HG03095 (cell line): ENCODE measurements around the gene DDR1.
"Not testable (repeated sequence)": the region's sequence is repeated elsewhere in the genome, so short reads cannot be mapped to it uniquely, and the experiment has no call there.

Experiments
- ATAC-seq: cut with Tn5 transposase; IDR thresholded peaks from one replicate; pipeline ENCODE4 v1.9.1; 2021; ENCODE audit warnings: moderate library complexity; ENCODE audit not compliant: unreplicated experiment

Gene DDR1

DNA sequence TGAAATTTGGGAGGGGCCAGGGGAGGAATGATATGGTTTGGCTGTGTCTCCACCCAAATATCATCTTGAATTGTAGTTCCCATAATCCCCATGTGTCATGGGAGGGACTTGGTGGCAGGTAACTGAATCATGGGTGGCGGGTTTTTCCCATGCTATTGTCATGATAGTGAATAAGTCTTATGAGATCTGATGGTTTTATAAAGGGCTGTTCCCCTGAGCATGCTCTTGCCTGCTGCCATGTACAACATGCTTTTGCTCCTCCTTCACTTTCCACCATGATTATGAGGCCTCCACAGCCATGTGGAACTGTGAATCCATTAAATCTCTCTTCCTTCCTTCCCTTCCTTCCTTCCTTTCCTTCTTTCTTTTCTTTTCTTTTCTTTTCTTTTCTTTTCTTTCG lies 31.9 kb upstream of the DDR1 start:
- not testable (repeated sequence) for ATAC-seq

DNA sequence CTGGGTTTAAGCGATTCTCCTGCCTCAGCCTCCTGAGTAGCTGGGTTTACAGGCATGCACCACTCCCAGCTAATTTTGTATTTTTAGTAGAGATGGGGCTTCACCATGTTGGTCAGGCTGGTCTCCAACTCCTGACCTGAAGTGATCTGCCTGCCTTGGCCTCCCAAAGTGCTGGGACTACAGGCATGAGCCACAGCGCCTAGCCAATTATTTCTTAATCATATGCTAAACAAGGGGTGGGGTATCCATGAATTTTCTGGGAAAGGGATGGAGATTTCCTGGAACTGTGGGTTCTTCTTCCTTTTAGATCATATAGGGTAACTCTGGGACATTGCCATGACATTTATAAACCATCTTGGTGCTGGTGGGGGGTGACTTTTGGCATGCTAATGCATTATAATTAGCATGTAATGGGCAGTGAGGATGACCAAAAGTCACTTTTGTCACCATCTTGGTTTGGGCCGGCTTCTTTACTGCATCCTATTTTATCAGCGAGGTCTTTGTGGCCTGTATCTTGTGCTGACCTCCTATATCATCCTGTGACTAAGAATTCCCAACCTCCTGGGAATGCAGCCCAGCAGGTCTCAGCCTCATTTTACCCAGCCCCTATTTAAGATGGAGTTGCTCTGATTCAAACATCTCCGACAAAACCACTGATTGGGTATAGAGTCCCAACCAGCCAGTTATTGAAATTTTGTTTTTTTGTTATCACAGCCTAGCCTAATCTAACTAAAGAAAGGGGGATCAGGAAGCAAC lies 29.9 kb upstream of the DDR1 start:
- no peak for ATAC-seq

GRCh38 chr6:30855429-30856075 lies 28.8 kb upstream of the DDR1 start:
- ATAC-seq = no peak

DNA sequence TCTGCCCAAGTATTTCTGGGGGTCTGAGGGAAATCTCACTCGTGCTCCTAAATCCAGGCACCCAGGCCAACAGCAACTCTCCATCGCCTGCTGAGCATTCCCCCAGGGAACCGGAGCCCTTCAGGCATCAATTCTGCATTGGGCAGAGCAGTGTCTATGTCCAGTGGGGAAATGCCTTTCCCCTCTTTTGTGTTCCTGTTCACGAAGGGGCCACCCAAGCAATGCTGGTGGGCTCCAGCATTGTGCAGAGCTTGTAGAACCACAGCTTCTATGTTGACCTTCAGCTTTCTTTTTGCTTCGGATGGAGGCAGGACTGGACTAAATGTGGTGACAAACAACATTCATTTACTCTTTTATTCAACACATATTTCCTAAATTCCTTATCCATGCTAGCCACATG lies 27.2 kb upstream of the DDR1 start:
- no peak for ATAC-seq

DNA sequence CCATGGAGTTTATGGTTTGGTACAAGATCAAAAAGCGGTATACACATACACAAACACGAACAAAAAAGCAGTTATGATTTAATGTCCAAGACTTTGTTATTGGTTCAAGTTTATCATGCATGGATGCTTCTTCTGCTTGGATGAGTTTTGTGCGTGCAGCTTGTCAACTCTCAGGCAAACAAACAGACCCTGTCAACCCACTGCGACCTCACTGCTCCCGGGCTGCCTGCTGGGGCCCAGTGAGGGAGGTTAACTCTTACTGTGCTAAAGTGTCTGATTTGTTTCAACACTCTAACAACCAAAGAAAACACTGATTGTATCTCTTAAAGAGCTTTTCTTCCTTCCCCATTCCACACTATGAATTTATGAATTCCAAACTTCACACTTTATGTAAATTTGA lies 26.8 kb upstream of the DDR1 start:
- ATAC-seq = no peak

GRCh38 chr6:30859726-30860125 lies 24.6 kb upstream of the DDR1 start:
- not testable (repeated sequence) for ATAC-seq

GRCh38 chr6:30861257-30862048 lies 22.9 kb upstream of the DDR1 start:
- no peak for ATAC-seq

DNA sequence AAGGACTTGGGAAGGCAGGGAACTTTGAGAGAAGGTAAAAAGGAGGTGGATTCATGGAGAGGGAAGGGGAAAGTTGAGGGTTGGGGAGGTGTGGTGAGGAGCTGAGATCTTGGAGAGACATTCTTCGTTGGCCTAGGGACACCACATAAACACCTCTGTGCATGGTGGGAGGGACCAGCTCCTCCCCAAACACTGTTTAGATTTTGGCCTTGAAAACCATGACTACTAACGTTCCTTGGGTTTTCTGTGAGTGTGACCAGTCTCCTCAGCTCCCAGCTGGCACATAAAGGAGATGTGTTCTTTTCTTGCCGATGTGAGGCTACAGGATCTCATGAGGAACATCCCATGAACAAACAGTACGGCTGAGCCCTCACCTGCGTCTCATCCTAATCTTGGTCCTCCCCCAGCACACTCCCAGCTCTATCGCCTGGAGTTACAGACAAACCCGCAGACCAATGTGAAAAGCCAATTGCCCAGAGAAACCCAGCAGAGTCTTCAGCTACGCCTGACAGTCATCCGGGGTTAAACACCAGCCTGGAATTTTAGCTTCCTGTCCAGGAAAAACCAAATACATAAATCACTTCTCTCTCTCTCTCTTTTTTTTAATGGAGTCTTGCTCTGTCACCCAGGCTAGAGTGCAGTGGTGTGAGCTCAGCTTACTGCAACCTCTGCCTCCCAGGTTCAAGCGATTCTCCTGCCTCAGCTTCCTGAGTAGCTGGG lies 22.0 kb upstream of the DDR1 start:
- no peak for ATAC-seq

- ATAC-seq = no peak
Measured at GRCh38 chr6:30864325-30864724, 20.0 kb upstream of the DDR1 start.

DNA sequence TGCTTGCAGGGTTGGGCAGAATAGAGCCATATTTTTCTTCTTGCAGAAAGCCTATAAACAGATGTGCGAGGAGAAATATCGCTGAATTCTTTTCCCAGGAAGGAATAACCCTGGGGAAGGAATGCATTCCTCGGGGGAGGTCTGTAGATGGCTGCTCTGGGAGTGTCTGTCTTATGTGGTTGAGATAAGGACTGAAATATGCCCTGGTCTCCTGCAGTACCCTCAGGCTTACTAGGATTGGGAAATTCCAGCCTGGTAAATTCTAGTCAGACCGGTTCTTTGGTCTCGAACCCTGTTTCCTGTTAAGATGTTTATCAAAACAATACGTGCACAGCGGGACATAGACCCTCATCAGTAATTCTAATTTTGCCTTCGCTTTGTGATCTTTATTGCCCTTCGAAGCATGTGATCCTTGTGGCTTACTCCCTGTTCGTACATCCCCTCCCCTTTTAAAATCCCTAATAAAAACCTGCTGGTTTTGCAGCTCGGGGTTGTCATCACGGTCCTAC lies 15.0 kb upstream of the DDR1 start:
- not testable (repeated sequence) for ATAC-seq

DNA sequence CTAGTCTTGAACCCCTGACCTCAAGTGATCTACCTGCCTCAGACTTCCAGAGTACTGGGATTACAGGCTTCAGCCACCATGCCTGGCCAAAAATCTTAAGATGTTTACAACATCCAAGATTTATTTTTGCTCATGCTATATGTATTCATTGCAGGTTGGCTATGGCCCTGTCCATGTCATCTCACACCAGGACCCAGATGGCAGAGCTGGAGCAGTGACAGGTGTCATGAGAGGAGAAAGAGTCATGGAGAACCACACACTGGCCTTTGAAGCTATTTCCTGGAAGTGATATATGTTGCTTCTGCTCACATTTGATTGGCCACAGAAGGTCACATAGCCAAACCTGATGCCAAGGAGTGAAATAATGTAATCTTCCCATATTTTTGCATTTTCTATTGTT lies 13.8 kb upstream of the DDR1 start:
- ATAC-seq = no peak

GRCh38 chr6:30871592-30872183 lies 12.6 kb upstream of the DDR1 start:
- ATAC-seq = no peak

DNA sequence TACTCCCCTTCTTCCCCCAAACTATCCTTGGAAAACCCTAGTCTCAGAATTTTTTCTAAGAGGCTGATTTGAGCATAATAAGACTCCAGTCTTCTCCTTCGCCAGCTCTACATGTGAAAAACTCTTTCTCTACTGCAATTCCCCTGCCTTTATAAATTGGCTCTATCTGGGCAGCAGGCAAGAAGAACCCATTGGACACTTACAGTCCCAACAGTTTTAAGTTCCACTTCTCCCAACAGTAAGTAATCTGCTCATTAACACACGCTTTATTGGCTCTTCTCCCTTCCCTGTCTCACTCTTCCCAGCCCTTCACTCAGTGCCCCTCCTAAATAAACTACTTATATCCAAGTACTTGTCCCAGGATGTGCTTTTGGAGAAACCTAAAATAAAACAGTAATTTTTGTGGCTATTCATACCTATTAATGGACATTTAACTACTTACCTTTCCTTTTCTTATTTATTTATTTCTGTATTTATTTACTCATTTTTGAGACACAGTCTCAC lies 11.1 kb upstream of the DDR1 start:
- no peak for ATAC-seq

DNA sequence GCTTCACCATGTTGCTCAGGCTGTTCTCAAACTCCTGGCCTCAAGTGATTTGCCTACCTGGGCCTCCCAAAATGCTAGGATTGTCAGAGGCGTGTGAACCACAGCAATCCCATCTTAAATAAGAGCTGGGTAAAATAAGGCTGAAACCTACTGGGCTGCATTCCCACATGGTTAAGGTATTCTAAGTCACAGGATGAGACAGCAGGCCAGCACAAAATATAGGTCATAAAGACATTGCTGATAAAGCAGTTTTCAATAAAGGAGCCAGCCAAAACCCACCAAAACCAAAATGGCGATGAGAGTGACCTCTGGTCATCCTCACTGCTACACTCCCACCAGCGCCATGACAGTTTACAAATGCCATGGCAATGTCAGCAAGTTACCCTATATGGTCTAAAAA lies 10.5 kb upstream of the DDR1 start:
- not testable (repeated sequence) for ATAC-seq

GRCh38 chr6:30875244-30876038 lies 8.9 kb upstream of the DDR1 start:
- ATAC-seq = no peak

DNA sequence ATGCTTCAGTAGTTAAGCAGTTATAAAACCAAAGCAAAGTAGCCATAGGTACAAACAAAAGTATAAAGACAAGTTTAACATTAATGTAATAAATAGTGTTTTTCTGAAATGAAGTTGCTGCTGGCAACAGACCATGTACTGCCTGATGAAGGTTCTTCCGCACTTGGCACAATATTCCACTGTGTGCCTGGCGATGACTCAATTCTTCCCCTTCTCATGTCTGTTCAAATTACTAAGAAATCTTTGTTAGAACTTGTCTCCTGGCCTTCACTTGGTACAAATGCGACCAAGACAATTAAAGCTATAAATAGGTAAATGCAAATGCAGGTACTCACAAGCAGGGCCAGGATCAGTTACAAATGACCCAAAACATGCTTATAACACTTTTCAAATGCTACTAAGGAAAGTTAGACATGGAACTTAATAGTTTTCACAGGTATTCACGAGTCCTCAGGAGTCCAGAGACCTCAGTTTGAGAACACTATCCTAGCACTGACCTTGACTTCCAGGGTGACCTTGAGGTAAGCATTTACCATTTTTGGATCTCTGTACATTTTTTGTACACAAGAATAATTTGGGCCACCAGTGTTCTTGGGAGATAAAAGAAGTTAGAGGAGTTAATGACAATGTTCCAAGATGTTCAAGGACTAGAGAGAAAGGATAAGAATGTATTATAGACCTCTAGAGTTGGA lies 8.1 kb upstream of the DDR1 start:
- ATAC-seq = no peak

DNA sequence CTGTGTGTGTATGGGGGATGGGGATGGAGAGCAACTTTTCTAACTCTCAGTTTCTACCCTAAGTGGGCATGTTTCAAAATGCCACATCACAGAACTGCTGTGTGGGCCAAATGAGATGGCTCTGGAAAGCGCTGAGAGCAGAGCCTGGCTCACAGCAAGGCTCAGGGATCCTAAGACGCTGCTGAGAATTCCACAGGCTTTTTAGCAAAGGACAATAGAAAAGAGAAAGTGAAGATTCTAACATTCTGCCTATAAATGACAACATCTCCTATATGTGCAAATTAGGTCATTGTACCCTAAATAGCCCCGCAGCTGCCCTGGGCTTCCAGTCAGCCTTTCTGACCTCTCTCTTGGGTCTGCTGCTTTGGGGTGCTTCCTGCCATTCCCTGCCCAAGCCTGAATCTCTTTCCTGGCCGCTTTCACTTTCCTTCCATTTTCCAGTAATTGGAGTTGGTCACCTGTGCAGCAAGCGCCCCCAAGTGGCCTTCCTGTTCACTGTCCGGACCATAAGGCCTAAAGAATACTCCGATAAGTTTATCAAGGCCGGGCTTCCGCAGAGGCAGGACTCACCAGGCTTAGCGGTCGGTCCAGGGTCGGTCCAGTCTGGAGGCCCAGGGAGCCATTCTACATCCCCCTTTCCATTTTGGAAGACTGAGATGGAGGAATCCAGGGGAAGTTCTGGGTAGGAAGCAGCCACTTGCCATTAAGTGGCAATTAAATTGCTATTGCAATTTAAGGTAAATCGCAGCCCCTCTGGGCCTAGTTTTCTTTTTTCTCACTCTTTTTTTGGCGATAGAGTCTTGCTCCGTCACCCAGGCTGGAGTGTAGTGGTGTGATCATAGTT lies 6.7 kb upstream of the DDR1 start:
- no peak for ATAC-seq
